ENCODE results near the gene ZHX3.

DNA sequence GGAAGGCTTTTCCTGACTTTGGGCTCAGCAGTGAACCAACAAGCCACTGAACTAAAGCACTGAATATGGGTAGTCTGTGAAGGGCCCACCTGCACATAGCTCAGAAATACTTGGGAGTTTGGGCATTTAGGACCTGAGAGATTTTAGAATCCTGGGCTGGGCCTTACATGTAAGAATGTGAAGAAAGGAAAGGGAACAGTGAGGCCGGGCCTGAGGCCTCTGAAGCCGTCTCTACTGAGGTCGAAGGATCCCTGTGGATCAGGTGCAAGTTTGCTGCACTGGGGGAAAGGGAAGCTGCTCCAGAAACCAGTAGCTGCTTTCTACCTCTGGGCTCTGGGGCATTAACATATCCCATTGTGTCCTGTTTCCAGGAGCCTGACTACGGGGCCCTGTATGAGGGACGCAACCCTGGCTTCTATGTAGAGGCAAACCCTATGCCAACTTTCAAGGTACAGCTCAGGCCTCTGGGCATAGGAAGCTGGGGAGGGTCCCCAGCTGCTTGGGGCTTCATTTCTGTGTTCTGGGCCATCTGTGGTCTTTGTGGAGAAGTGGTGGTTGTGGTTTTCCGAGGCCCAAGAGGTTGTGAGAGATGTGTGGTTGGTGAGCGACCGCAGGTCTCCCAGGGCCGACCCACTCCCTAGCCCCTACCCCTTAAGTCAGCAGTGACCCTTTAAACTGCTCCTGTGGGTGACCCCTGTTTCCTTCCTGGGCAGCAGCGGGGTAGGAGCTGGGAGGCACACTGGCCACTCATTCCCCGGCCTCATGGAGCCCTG lies 149.9 kb downstream of the ZHX3 start:
- TF ChIP-seq POU2F2 (IDR thresholded peaks at IDR 0.05; ENCODE audit: low read depth, low read length) (no peak), POLR2A (IDR thresholded peaks at IDR 0.05; ENCODE audit: low read depth, low read length) (no peak), POLR2AphosphoS5 (IDR thresholded peaks at IDR 0.05; ENCODE audit: low read depth, low read length) (0 out of 2 replicates have a peak, but pooled peaks have one; percentile 17)

Measured in GM12891 (cell line).